ENCODE results near the gene TM7SF2.

Gene TM7SF2

GRCh38 chr11:65095427-65095826 is 16.2 kb upstream of the TM7SF2 start:
- DNase-seq, result no peak

- DNase-seq, result peak; percentile 90
Observed at GRCh38 chr11:65095974-65096806, 15.5 kb upstream of the TM7SF2 start, which contains the start of gene VPS51. Gene VPS51 (plus strand): TSS chr11:65096214. CDS start chr11:65096251, 37 bp downstream.

- DNase-seq, result no peak
Observed at GRCh38 chr11:65096926-65097325, 14.7 kb upstream of the TM7SF2 start.

- no peak for DNase-seq
Observed at GRCh38 chr11:65100674-65101350, 10.9 kb upstream of the TM7SF2 start.

- DNase-seq, result no peak
Observed at GRCh38 chr11:65102142-65103095, 9.3 kb upstream of the TM7SF2 start.

GRCh38 chr11:65103476-65103875 is 8.2 kb upstream of the TM7SF2 start:
- no peak for DNase-seq

- no peak for DNase-seq
Observed at GRCh38 chr11:65104628-65105027, 7.0 kb upstream of the TM7SF2 start.

GRCh38 chr11:65107078-65107477 is 4.6 kb upstream of the TM7SF2 start:
- DNase-seq, result no peak

GRCh38 chr11:65107751-65108468 is 3.8 kb upstream of the TM7SF2 start:
- DNase-seq, result no peak

GRCh38 chr11:65108469-65109123 is 3.1 kb upstream of the TM7SF2 start:
- DNase-seq, result no peak

GRCh38 chr11:65109231-65110198 is 2.2 kb upstream of the TM7SF2 start:
- DNase-seq, result no peak

GRCh38 chr11:65110354-65110861 is 1.3 kb upstream of the TM7SF2 start:
- peak; percentile 96 for DNase-seq

GRCh38 chr11:65111159-65111743 is 421 bp upstream of the TM7SF2 start:
- DNase-seq, result no peak

- peak; percentile 83 for DNase-seq
Observed at GRCh38 chr11:65112546-65113360, 1.1 kb downstream of the TM7SF2 start.

GRCh38 chr11:65113361-65113756 is 1.7 kb downstream of the TM7SF2 start:
- DNase-seq, result no peak

GRCh38 chr11:65113839-65114238 is 2.2 kb downstream of the TM7SF2 start:
- no peak for DNase-seq

- no peak for DNase-seq
Observed at GRCh38 chr11:65114538-65115171, 3.0 kb downstream of the TM7SF2 start.

- no peak for DNase-seq
Observed at GRCh38 chr11:65115361-65116082, 3.9 kb downstream of the TM7SF2 start.
